Sigmoid colon (tissue), 4 donors: ENCODE results near the gene OPCML.

Experiments used
- CTCF ChIP-seq, 4 experiments: fragments of 450-650 bp in 3 of 4; fragments of 200-600 bp in 1 of 4; IDR thresholded peaks; one replicate each; pipeline ENCODE4 v1.5.1; 2016 to 2019; ENCODE audit warnings: antibody characterized with exemption in 4 of 4, mild to moderate bottlenecking in 3 of 4, moderate library complexity in 2 of 4
- POLR2A ChIP-seq, 2 donors: fragments of 450-650 bp; IDR thresholded peaks; one replicate each; pipeline ENCODE4 v1.6.1; 2016; ENCODE audit warnings: antibody characterized with exemption in 2 of 2, mild to moderate bottlenecking in 2 of 2, moderate library complexity in 2 of 2
- POLR2AphosphoS5 ChIP-seq, 4 donors: sonication (generic); formaldehyde crosslinking; IDR thresholded peaks; one replicate each; pipeline ENCODE4 v1.6.1; 2017; ENCODE audit warnings: antibody characterized with exemption in 4 of 4

- TF ChIP-seq POLR2AphosphoS5 (IDR thresholded peaks at IDR 0.05) (no peak), CTCF (IDR thresholded peaks at IDR 0.05) (no peak), POLR2A (IDR thresholded peaks at IDR 0.05) (no peak)
These were observed 658.5 kb downstream of the OPCML start for GRCh38 chr11:132873841-132874240.
